Raji (cell line): ENCODE results near the gene SLC16A13.

Source experiments
- POLR2A ChIP-seq: IDR thresholded peaks from 2 replicates; pipeline ENCODE4 v1.6.1; 2011; ENCODE audit warnings: low read depth, low read length, control low read depth; ENCODE audit not compliant: insufficient read depth

SLC16A13 gene

GRCh38 chr17:7035591-7036368, at the start of gene SLC16A13:
Gene SLC16A13, plus strand, starts transcription at chr17:7036015. Its CDS starts 368 bp downstream, at chr17:7036383.
- TF ChIP-seq POLR2A: peak; percentile 97

- TF ChIP-seq POLR2A: no peak
These were observed 49.1 kb upstream of the SLC16A13 start for GRCh38 chr17:6986676-6987075.

- no peak for TF ChIP-seq POLR2A
These were observed 46.0 kb upstream of the SLC16A13 start for GRCh38 chr17:6989779-6990178.

GRCh38 chr17:6994118-6994598, 41.7 kb upstream of the SLC16A13 start:
- no peak for TF ChIP-seq POLR2A

GRCh38 chr17:6994666-6995256, 41.1 kb upstream of the SLC16A13 start:
- no peak for TF ChIP-seq POLR2A

GRCh38 chr17:6995500-6996255, 40.1 kb upstream of the SLC16A13 start, which contains the start of gene ALOX12:
Gene ALOX12, plus strand, starts transcription at chr17:6996049. Its CDS starts 69 bp downstream, at chr17:6996118.
- no peak for TF ChIP-seq POLR2A

GRCh38 chr17:6996256-6997011, 39.4 kb upstream of the SLC16A13 start:
- TF ChIP-seq POLR2A: no peak

- no peak for TF ChIP-seq POLR2A
These were observed 38.6 kb upstream of the SLC16A13 start for GRCh38 chr17:6997171-6997570.

GRCh38 chr17:6998855-6999508, 36.8 kb upstream of the SLC16A13 start:
- TF ChIP-seq POLR2A: no peak

GRCh38 chr17:7001318-7001961, 34.4 kb upstream of the SLC16A13 start:
- TF ChIP-seq POLR2A: no peak

GRCh38 chr17:7002288-7003047, 33.3 kb upstream of the SLC16A13 start:
- TF ChIP-seq POLR2A: no peak

GRCh38 chr17:7003745-7004144, 32.1 kb upstream of the SLC16A13 start:
- no peak for TF ChIP-seq POLR2A
